NCI-H2107 (cell line): ENCODE results near the gene C13orf42.

ENCODE experiments used
- DNase-seq: peaks from one replicate; lab custom pipeline; 2025; lab: John Stamatoyannopoulos, UW

Gene C13orf42

GRCh38 chr13:51033421-51034185 is 77.5 kb downstream of the C13orf42 start:
- no peak for DNase-seq

DNA sequence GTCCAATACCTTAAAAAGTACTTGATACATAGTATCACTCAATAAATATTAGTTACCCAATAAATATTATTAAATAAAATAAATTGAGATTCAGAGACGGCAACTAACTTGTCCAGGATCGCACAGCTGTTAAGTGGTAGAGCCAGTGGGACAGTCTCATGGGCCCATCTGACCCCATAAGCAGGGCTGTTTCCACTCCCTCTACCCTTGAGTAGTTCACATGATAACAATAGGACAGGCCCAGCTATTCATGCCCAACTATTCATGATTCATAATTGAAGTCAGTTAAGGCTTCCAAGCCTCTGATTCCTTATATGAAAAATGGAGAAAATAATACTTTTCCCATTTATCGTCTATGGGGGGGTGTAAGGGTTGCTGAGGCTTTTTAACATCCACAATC is 78.2 kb downstream of the C13orf42 start:
- no peak for DNase-seq
